CD14-positive monocyte (primary cell): ENCODE measurements around the gene GTF3C6. TPM values are rescaled to one million over a fixed set of nuclear protein-coding genes. Genes with fewer than 3 reads are reported as not detected.
"Not testable (repeated sequence)": the region's sequence is repeated elsewhere in the genome, so short reads cannot be mapped to it uniquely, and the experiment has no call there.

Experiments used
- DNase-seq, 3 donors: peaks; one replicate each; pipeline ENCODE4 v3.0.0-alpha.2; 2011 to 2022
- H2AFZ ChIP-seq: 2 replicates; pipeline ENCODE4 v1.6.0; 2012; ENCODE audit warnings: mild to moderate bottlenecking, low read depth, low read length, inconsistent platforms; ENCODE audit not compliant: insufficient read depth, poor library complexity, severe bottlenecking
- H3K27ac ChIP-seq, 2 donors: 1 replicate in 1 of 2; 2 replicates in 1 of 2; pipeline ENCODE4 v1.5.1; 2012 to 2013; ENCODE audit warnings: low read length in 2 of 2, control low read depth in 1 of 2, inconsistent platforms in 1 of 2, low read depth in 1 of 2, mild to moderate bottlenecking in 1 of 2
- H3K27me3 ChIP-seq, 2 donors: one replicate each; pipeline versions ENCODE4 v1.6.0 to v1.6.1; 2011 to 2013; ENCODE audit warnings: low read length in 2 of 2; ENCODE audit not compliant: control insufficient read depth in 2 of 2, insufficient read depth in 2 of 2
- H3K36me3 ChIP-seq, 2 donors: replicated peaks in 1 of 2; 1 replicate in 1 of 2; 2 replicates in 1 of 2; pipeline versions ENCODE4 v1.5.1 to v1.6.1; 2012 to 2013; ENCODE audit warnings: low read length in 2 of 2, control low read depth in 1 of 2, inconsistent platforms in 1 of 2, mild to moderate bottlenecking in 1 of 2; ENCODE audit not compliant: insufficient read depth in 2 of 2, control insufficient read depth in 1 of 2
- H3K4me1 ChIP-seq, 2 donors: 1 replicate in 1 of 2; 2 replicates in 1 of 2; pipeline versions ENCODE4 v1.5.1 to v1.6.1; 2012 to 2013; ENCODE audit warnings: low read length in 2 of 2, control low read depth in 1 of 2, inconsistent platforms in 1 of 2, mild to moderate bottlenecking in 1 of 2, moderate library complexity in 1 of 2; ENCODE audit not compliant: insufficient read depth in 2 of 2, control insufficient read depth in 1 of 2
- H3K4me2 ChIP-seq: replicated peaks from 2 replicates; pipeline ENCODE3; 2012; ENCODE audit warnings: low read length, moderate library complexity, mild to moderate bottlenecking; ENCODE audit not compliant: poor library complexity, severe bottlenecking; ENCODE audit errors: extremely low read depth
- H3K4me3 ChIP-seq, 3 experiments: fragments of 200-600 bp in 1 of 3; sonication (generic) in 1 of 3; replicated peaks in 1 of 3; 1 replicate in 2 of 3; 2 replicates in 1 of 3; pipeline ENCODE4 v1.5.1; 2011 to 2013; ENCODE audit warnings: low read length in 3 of 3, mild to moderate bottlenecking in 3 of 3, control low read depth in 2 of 3, low read depth in 2 of 3, inconsistent platforms in 1 of 3, moderate library complexity in 1 of 3
- H3K79me2 ChIP-seq: 2 replicates; pipeline ENCODE4 v1.6.0; 2012; ENCODE audit warnings: mild to moderate bottlenecking, control low read depth, inconsistent platforms, low read length, moderate library complexity; ENCODE audit not compliant: insufficient read depth
- H3K9ac ChIP-seq: 2 replicates; pipeline ENCODE4 v1.6.0; 2017; ENCODE audit warnings: low read length, mild to moderate bottlenecking; ENCODE audit not compliant: insufficient read depth, poor library complexity, severe bottlenecking
- H3K9me3 ChIP-seq, 2 donors: replicated peaks in 1 of 2; 1 replicate in 1 of 2; 2 replicates in 1 of 2; pipeline versions ENCODE4 v1.5.1 to v1.6.1; 2012 to 2013; ENCODE audit warnings: low read length in 2 of 2, control low read depth in 1 of 2; ENCODE audit not compliant: control insufficient read depth in 1 of 2, insufficient read depth in 1 of 2
- H4K20me1 ChIP-seq: 2 replicates; pipeline ENCODE4 v1.6.0; 2012; ENCODE audit warnings: mild to moderate bottlenecking, low read length, control low read depth, moderate library complexity; ENCODE audit not compliant: insufficient read depth
- H3K27ac Mint-ChIP-seq, 7 donors: one replicate each; pipeline ENCODE4 v1.8.0; 2020; ENCODE audit warnings: mild to moderate bottlenecking in 7 of 7, mixed read lengths in 7 of 7, moderate library complexity in 6 of 7, inconsistent platforms in 2 of 7
- H3K27me3 Mint-ChIP-seq, 3 donors: one replicate each; pipeline ENCODE4 v1.8.0; 2021 to 2022; ENCODE audit warnings: low read depth in 3 of 3, mild to moderate bottlenecking in 3 of 3, mixed read lengths in 3 of 3, moderate library complexity in 3 of 3, inconsistent platforms in 1 of 3
- H3K36me3 Mint-ChIP-seq, 2 donors: one replicate each; pipeline ENCODE4 v1.8.0; 2020; ENCODE audit warnings: mixed read lengths in 2 of 2, inconsistent platforms in 1 of 2, mild to moderate bottlenecking in 1 of 2
- H3K4me1 Mint-ChIP-seq: one replicate; pipeline ENCODE4 v1.8.0; 2020; ENCODE audit warnings: mild to moderate bottlenecking, mixed read lengths
- H3K4me3 Mint-ChIP-seq, 2 donors: one replicate each; pipeline ENCODE4 v1.8.0; 2020; ENCODE audit warnings: mild to moderate bottlenecking in 2 of 2, mixed read lengths in 2 of 2, moderate library complexity in 1 of 2
- H3K9me3 Mint-ChIP-seq, 7 donors: one replicate each; pipeline ENCODE4 v1.8.0; 2020 to 2022; ENCODE audit warnings: mixed read lengths in 7 of 7, mild to moderate bottlenecking in 6 of 7, moderate library complexity in 6 of 7, inconsistent platforms in 2 of 7
- CTCF ChIP-seq: fragments of 200-600 bp; IDR thresholded peaks from one replicate; pipeline ENCODE4 v1.8.0; 2022; ENCODE audit warnings: antibody characterized with exemption, mild to moderate bottlenecking
- WGBS: methylation state at CpG from one replicate; pipeline ENCODE4 v1.1.5; 2013; ENCODE audit warnings: missing lambda C conversion rate; ENCODE audit not compliant: insufficient coverage; 5-methylcytosine and 5-hydroxymethylcytosine counted together
- intact Hi-C, 2 donors: fragments of 100-400 bp; cut with micrococcal nuclease; formaldehyde crosslinking; loops; one replicate each; pipeline versions ENCODE4 v1.15.0 to v1.15.1; 2023
- polyA plus RNA-seq, 3 donors: library from polyadenylated mRNA; depleted of rRNA in 1 of 3; unstranded in 2 of 3; stranded (reverse) in 1 of 3; fragments of 300-500 nt in 2 of 3; fragments of >200 nt in 1 of 3; fragmentation: Illumina TruSeq in 2 of 3; gene quantifications; 1 replicate in 2 of 3; 2 replicates in 1 of 3; pipeline ENCODE4 v1.2.3, GENCODE V29; 2012 to 2021

Gene GTF3C6
- polyA plus RNA-seq, 3 donors: 15.1 to 93.9 (median 91.1) TPM

- peaks cover 0 to 3% (median 0%) of the 10 kb centered on the region in 7 donors for H3K9me3 Mint-ChIP-seq
- DNase-seq: peak; percentile 18 to 37 (median 29)
- no peak overlapping the region for H3K4me2 ChIP-seq
- H3K27me3 Mint-ChIP-seq: peaks cover 0 to under 1% (median 0%) of the 10 kb centered on the region in 3 donors
- no peak overlapping the region for H3K9ac ChIP-seq
- H3K79me2 ChIP-seq: no peaks in the 10 kb centered on the region
- peak overlapping the region in 6 of 7 donors; percentile 27 to 82 (median 72) for H3K27ac Mint-ChIP-seq
- no peak overlapping the region for H2AFZ ChIP-seq
- H3K27ac ChIP-seq: peak overlapping the region in 1 of 2 donors; percentile 28
- no peak overlapping the region for H3K4me3 Mint-ChIP-seq
- intact Hi-C loops: loop anchor here in 1 of 2 donors (5.0 kb wide), 1 partner anchor 201 kb away; no protein-coding TSS in a partner anchor
- H3K4me1 ChIP-seq: no peaks in the 10 kb centered on the region
- H3K36me3 ChIP-seq: peaks cover 53 to 86% of the 10 kb centered on the region in 2 donors
- H4K20me1 ChIP-seq: no peaks in the 10 kb centered on the region
- no CpG with 5 or more reads among the region's 2 CpGs for WGBS
- no peaks in the 10 kb centered on the region for H3K27me3 ChIP-seq
- H3K4me3 ChIP-seq: no peak overlapping the region
- H3K36me3 Mint-ChIP-seq: peaks cover 51 to 84% of the 10 kb centered on the region in 2 donors
- H3K9me3 ChIP-seq: no peaks in the 10 kb centered on the region
- TF ChIP-seq CTCF: peak; percentile 73
- H3K4me1 Mint-ChIP-seq: peaks cover 3% of the 10 kb centered on the region
These were observed 53.0 kb downstream of the GTF3C6 start for GRCh38 chr6:111011360-111012142.

- Mint-ChIP-seq H3K4me1 (peaks cover 3% of the 10 kb centered on the region), H3K27me3 (no peaks in the 10 kb centered on the region), H3K27ac (peak overlapping the region in 2 of 7 donors; percentile 53 to 54), H3K4me3 (no peak overlapping the region), H3K36me3 (peaks cover 54 to 84% of the 10 kb centered on the region in 2 donors), H3K9me3 (peaks cover 0 to 7% (median 2%) of the 10 kb centered on the region in 7 donors)
- WGBS: no CpG with 5 or more reads among the region's 2 CpGs
- H3K4me1 ChIP-seq: no peaks in the 10 kb centered on the region
- H2AFZ ChIP-seq: no peak overlapping the region
- H3K79me2 ChIP-seq: no peaks in the 10 kb centered on the region
- no peaks in the 10 kb centered on the region for H3K9me3 ChIP-seq
- no peak overlapping the region for H3K4me3 ChIP-seq
- no peak overlapping the region for H3K27ac ChIP-seq
- H4K20me1 ChIP-seq: no peaks in the 10 kb centered on the region
- intact Hi-C loops: loop anchor here in 1 of 2 donors (5.0 kb wide), 1 partner anchor 200 kb away; no protein-coding TSS in a partner anchor
- H3K4me2 ChIP-seq: no peak overlapping the region
- no peak overlapping the region for H3K9ac ChIP-seq
- no peak for TF ChIP-seq CTCF
- DNase-seq: no peak
- H3K36me3 ChIP-seq: peaks cover 50 to 81% of the 10 kb centered on the region in 2 donors
- H3K27me3 ChIP-seq: no peaks in the 10 kb centered on the region
These were observed 53.6 kb downstream of the GTF3C6 start for GRCh38 chr6:111012143-111012452.

GRCh38 chr6:111012520-111012919, 54.0 kb downstream of the GTF3C6 start:
- H3K4me3 ChIP-seq, H3K4me3 Mint-ChIP-seq, H3K27me3 Mint-ChIP-seq, H3K27me3 ChIP-seq, H3K27ac ChIP-seq, H3K79me2 ChIP-seq, H3K4me2 ChIP-seq, H3K4me1 Mint-ChIP-seq, H2AFZ ChIP-seq, H3K9ac ChIP-seq, H3K9me3 ChIP-seq, DNase-seq, H4K20me1 ChIP-seq, H3K9me3 Mint-ChIP-seq, H3K4me1 ChIP-seq: not testable (repeated sequence)
- WGBS: 100% methylated on average over 2 of the region's 4 CpGs
- peak overlapping the region in 1 of 7 donors; percentile 53 for H3K27ac Mint-ChIP-seq
- H3K36me3 Mint-ChIP-seq: peaks cover 54 to 83% of the 10 kb centered on the region in 2 donors
- intact Hi-C loops: loop anchor here in 1 of 2 donors (5.0 kb wide), 1 partner anchor 200 kb away; no protein-coding TSS in a partner anchor
- peaks cover 46 to 76% of the 10 kb centered on the region in 2 donors for H3K36me3 ChIP-seq
